ENCODE results near the gene COX17. TPM values are rescaled to one million over a fixed set of nuclear protein-coding genes. Genes with fewer than 3 reads are reported as not detected.

COX17 gene
- total and polyA plus RNA-seq, 2 donors (not counting 3 experiments of a cell fraction or from before 2014, with no cell fraction given): 19.8 to 37.6 TPM

DNA sequence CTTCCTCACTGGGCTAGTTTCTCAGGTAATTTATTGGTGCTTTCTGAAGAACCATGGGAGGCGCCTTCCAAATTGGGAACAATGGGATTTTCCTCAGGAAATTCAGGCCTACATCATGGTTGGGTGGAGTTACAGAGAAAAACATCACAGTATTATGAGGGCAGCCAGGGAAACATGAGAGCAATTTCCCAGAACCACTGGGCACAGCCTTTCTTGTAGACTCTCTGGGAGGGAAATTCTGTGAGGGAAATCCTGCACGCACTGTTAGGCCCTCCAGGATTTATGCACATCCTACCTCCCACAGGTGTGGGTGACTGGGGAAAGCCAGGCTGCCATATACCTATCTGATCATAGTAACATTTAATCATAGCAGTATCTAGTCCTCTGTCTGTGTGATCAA, 30.0 kb downstream of the COX17 start:
- Histone ChIP-seq H3K9me3 (replicated peaks; ENCODE audit: control insufficient read depth, insufficient read depth, low read length) (no peaks in the 10 kb centered on the region), H3K9ac (replicated peaks; ENCODE audit: extremely low read depth, insufficient read depth, low read length) (no peak overlapping the region), H3K27me3 (ENCODE audit: control insufficient read depth in 2 of 2, insufficient read depth in 2 of 2, low read length in 2 of 2) (no peaks in the 10 kb centered on the region), H3K4me3 (replicated peaks in 1 of 3; ENCODE audit: insufficient read depth in 1 of 3, low read depth in 1 of 3, low read length in 3 of 3) (no peak overlapping the region), H2AFZ (ENCODE audit: low read depth, low read length) (peak overlapping the region; percentile 10), H3K9me1 (replicated peaks; ENCODE audit: control insufficient read depth, extremely low read depth, insufficient read depth, low read length) (no peaks in the 10 kb centered on the region), H3K27ac (ENCODE audit: insufficient read depth, low read depth, low read length) (no peak overlapping the region), H3K4me2 (ENCODE audit: insufficient read depth, low read length) (no peak overlapping the region), H3K36me3 (ENCODE audit: control insufficient read depth in 2 of 2, extremely low read depth in 1 of 2, insufficient read depth in 2 of 2, low read length in 2 of 2) (no peaks in the 10 kb centered on the region), H3K79me2 (ENCODE audit: control insufficient read depth, insufficient read depth, low read length) (no peaks in the 10 kb centered on the region), H3K4me1 (ENCODE audit: control insufficient read depth, extremely low read depth, insufficient read depth, low read length) (peaks cover 4% of the 10 kb centered on the region), H4K20me1 (replicated peaks; ENCODE audit: control insufficient read depth, extremely low read depth, insufficient read depth, low read length) (no peaks in the 10 kb centered on the region)
- intact Hi-C loops (cut with micrococcal nuclease): no loop called here
- ChIA-PET POLR2A (no interaction called here), CTCF (interaction anchor here (2.4 kb wide), 1 partner anchor 16 kb away, joined by 5 read pairs; no protein-coding TSS in a partner anchor)
- no peak for TF ChIP-seq GATA2 (IDR thresholded peaks at IDR 0.05; ENCODE audit: insufficient read depth, insufficient read length, low read depth, low read length)
- TF ChIP-seq JUN (IDR thresholded peaks at IDR 0.05; ENCODE audit: borderline replicate concordance, insufficient read depth, insufficient read length, low read depth): no peak
- no peak for TF ChIP-seq FOS (IDR thresholded peaks at IDR 0.05; ENCODE audit: borderline replicate concordance, insufficient read depth, low read length)
- no peak for TF ChIP-seq MYC (IDR thresholded peaks at IDR 0.05; ENCODE audit: low read depth, low read length)
- no peak for TF ChIP-seq EZH2 (IDR thresholded peaks at IDR 0.05; ENCODE audit: borderline replicate concordance, low read depth, low read length, severe bottlenecking)
- TF ChIP-seq POLR2A (IDR thresholded peaks at IDR 0.05; ENCODE audit: low read depth, low read length): peak; percentile 12
- peak; percentile 85 for DNase-seq (ENCODE audit: low read depth, low spot score)
- dilution Hi-C loops (cut with MboI; ENCODE audit: extremely low pct_ligation_motif_present, low sequenced_read_pairs): no loop called here
- FAIRE-seq: peak; percentile 47
- no TSS peak for BruUV-seq (replicated peaks)

- Histone ChIP-seq H3K9me1 (replicated peaks; ENCODE audit: control insufficient read depth, extremely low read depth, insufficient read depth, low read length) (no peaks in the 10 kb centered on the region), H3K36me3 (ENCODE audit: control insufficient read depth in 2 of 2, extremely low read depth in 1 of 2, insufficient read depth in 2 of 2, low read length in 2 of 2) (no peaks in the 10 kb centered on the region), H4K20me1 (replicated peaks; ENCODE audit: control insufficient read depth, extremely low read depth, insufficient read depth, low read length) (no peaks in the 10 kb centered on the region), H3K4me1 (ENCODE audit: control insufficient read depth, extremely low read depth, insufficient read depth, low read length) (peaks cover 4% of the 10 kb centered on the region), H3K4me3 (replicated peaks in 1 of 3; ENCODE audit: insufficient read depth in 1 of 3, low read depth in 1 of 3, low read length in 3 of 3) (no peak overlapping the region), H2AFZ (ENCODE audit: low read depth, low read length) (no peak overlapping the region), H3K9me3 (replicated peaks; ENCODE audit: control insufficient read depth, insufficient read depth, low read length) (no peaks in the 10 kb centered on the region), H3K27me3 (ENCODE audit: control insufficient read depth in 2 of 2, insufficient read depth in 2 of 2, low read length in 2 of 2) (no peaks in the 10 kb centered on the region), H3K79me2 (ENCODE audit: control insufficient read depth, insufficient read depth, low read length) (no peaks in the 10 kb centered on the region), H3K9ac (replicated peaks; ENCODE audit: extremely low read depth, insufficient read depth, low read length) (no peak overlapping the region), H3K4me2 (ENCODE audit: insufficient read depth, low read length) (no peak overlapping the region), H3K27ac (ENCODE audit: insufficient read depth, low read depth, low read length) (no peak overlapping the region)
- FAIRE-seq (no peak), DNase-seq (ENCODE audit: low read depth, low spot score) (no peak)
- no TSS peak for BruUV-seq (replicated peaks)
- POLR2A ChIA-PET: no interaction called here
- CTCF ChIA-PET: no interaction called here
- dilution Hi-C loops (cut with MboI; ENCODE audit: extremely low pct_ligation_motif_present, low sequenced_read_pairs) (no loop called here), intact Hi-C loops (cut with micrococcal nuclease) (no loop called here)
- no peak for TF ChIP-seq CTCF (IDR thresholded peaks at IDR 0.05; ENCODE audit: extremely low read depth in 1 of 2, insufficient read depth in 1 of 2, low read depth in 1 of 2, low read length in 2 of 2)
- no peak for TF ChIP-seq EZH2 (IDR thresholded peaks at IDR 0.05; ENCODE audit: borderline replicate concordance, low read depth, low read length, severe bottlenecking)
- no peak for TF ChIP-seq JUN (IDR thresholded peaks at IDR 0.05; ENCODE audit: borderline replicate concordance, insufficient read depth, insufficient read length, low read depth)
- no peak for TF ChIP-seq POLR2A (IDR thresholded peaks at IDR 0.05; ENCODE audit: low read depth, low read length)
- no peak for TF ChIP-seq MYC (IDR thresholded peaks at IDR 0.05; ENCODE audit: low read depth, low read length)
- TF ChIP-seq MAX (IDR thresholded peaks at IDR 0.05; ENCODE audit: insufficient read depth, insufficient read length): no peak
- no peak for TF ChIP-seq POLR2AphosphoS5 (IDR thresholded peaks at IDR 0.05; ENCODE audit: insufficient read depth, low read depth, low read length)
- TF ChIP-seq GATA2 (IDR thresholded peaks at IDR 0.05; ENCODE audit: insufficient read depth, insufficient read length, low read depth, low read length): no peak
- no peak for TF ChIP-seq FOS (IDR thresholded peaks at IDR 0.05; ENCODE audit: borderline replicate concordance, insufficient read depth, low read length)
These were observed 31.4 kb downstream of the COX17 start for GRCh38 chr3:119645813-119646212.
